Measurements from ENCODE around the gene CCDC50.

- TF ChIP-seq CTCF (IDR thresholded peaks at IDR 0.05): no peak
- no peak for TF ChIP-seq POLR2A (IDR thresholded peaks at IDR 0.05)
Measured at GRCh38 chr3:191342411-191342810, 13.2 kb downstream of the CCDC50 start.
